Stimulated activated CD8-positive, alpha-beta memory T cell treated with anti-CD3 and anti-CD28 coated beads, Interleukin-4, amount 100 ng/mL, for 24 hours (primary cell): ENCODE data around the gene ARPP21.
"Not testable (repeated sequence)": the region's sequence is repeated elsewhere in the genome, so short reads cannot be mapped to it uniquely, and the experiment has no call there.

Experiments
- DNase-seq: peaks from one replicate; pipeline ENCODE4 v3.0.0-alpha.2; 2020; ENCODE audit warnings: low read depth

The ARPP21 gene

GRCh38 chr3:35781558-35781957, 142.2 kb downstream of the ARPP21 start:
- DNase-seq = no peak

GRCh38 chr3:35782355-35782754, 143.0 kb downstream of the ARPP21 start:
- no peak for DNase-seq

- no peak for DNase-seq
These were observed 144.8 kb downstream of the ARPP21 start for GRCh38 chr3:35784169-35784568.

- no peak for DNase-seq
These were observed 146.0 kb downstream of the ARPP21 start for GRCh38 chr3:35785234-35785888.

GRCh38 chr3:35787936-35788335, 148.6 kb downstream of the ARPP21 start:
- DNase-seq = no peak

GRCh38 chr3:35789042-35789831, 149.9 kb downstream of the ARPP21 start:
- no peak for DNase-seq

GRCh38 chr3:35790764-35791163, 151.4 kb downstream of the ARPP21 start:
- no peak for DNase-seq

GRCh38 chr3:35793667-35794066, 154.3 kb downstream of the ARPP21 start:
- no peak for DNase-seq

- no peak for DNase-seq
These were observed 161.7 kb downstream of the ARPP21 start for GRCh38 chr3:35800960-35801459.

- no peak for DNase-seq
These were observed 175.2 kb downstream of the ARPP21 start for GRCh38 chr3:35814531-35814930.

GRCh38 chr3:35815796-35816195, 176.5 kb downstream of the ARPP21 start:
- not testable (repeated sequence) for DNase-seq

GRCh38 chr3:35817216-35817615, 177.9 kb downstream of the ARPP21 start:
- no peak for DNase-seq

GRCh38 chr3:35832140-35832571, 192.8 kb downstream of the ARPP21 start:
- DNase-seq = no peak
